GM21786 (cell line): ENCODE results near the gene PSMD13.

Experiments used
- ATAC-seq: cut with Tn5 transposase; IDR thresholded peaks from one replicate; pipeline ENCODE4 v1.9.1; 2021; ENCODE audit not compliant: unreplicated experiment

Gene PSMD13

DNA sequence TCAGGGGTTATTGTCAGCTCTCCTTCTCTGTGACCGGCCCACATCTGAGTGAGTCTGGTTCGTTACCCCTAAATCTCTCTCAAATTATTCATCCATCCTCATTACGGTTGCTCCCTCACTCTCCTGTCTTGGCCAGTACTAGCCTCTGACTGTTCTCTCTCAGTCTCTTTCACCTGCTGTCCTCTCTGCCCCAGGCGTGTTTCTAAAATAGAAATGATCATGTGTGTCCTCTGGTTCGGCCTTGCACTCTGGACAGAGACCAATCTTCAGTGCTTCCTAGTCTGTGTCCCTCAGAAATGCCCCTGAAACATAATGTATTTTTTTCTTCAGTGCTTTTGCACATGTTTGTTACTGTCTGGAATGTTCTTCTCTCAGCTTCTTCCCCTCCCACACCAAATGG lies 4.9 kb downstream of the PSMD13 start:
- no peak for ATAC-seq

GRCh38 chr11:244376-244775 lies 7.6 kb downstream of the PSMD13 start:
- ATAC-seq, result no peak

GRCh38 chr11:249062-249461 lies 12.3 kb downstream of the PSMD13 start:
- ATAC-seq, result no peak

GRCh38 chr11:250274-250673 lies 13.5 kb downstream of the PSMD13 start:
- no peak for ATAC-seq

- ATAC-seq, result no peak
Observed at GRCh38 chr11:250740-251299, 14.0 kb downstream of the PSMD13 start.

DNA sequence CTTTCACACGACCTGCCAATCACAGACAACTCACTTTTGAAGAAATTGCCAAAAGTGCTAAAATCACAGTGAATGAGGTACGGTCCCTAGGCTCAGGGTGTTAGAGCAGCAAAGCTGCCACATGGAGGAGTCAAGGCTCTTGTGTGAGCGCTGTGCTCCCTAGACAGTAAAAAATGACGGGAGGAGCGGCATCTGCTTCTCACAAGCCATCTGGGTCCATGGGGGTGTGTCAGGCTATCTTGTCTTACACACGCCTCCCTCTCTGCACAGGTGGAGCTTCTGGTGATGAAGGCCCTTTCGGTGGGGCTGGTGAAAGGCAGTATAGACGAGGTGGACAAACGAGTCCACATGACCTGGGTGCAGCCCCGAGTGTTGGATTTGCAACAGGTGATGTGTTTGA lies 14.8 kb downstream of the PSMD13 start:
- no peak for ATAC-seq

GRCh38 chr11:252666-253065 lies 15.9 kb downstream of the PSMD13 start:
- ATAC-seq, result no peak

DNA sequence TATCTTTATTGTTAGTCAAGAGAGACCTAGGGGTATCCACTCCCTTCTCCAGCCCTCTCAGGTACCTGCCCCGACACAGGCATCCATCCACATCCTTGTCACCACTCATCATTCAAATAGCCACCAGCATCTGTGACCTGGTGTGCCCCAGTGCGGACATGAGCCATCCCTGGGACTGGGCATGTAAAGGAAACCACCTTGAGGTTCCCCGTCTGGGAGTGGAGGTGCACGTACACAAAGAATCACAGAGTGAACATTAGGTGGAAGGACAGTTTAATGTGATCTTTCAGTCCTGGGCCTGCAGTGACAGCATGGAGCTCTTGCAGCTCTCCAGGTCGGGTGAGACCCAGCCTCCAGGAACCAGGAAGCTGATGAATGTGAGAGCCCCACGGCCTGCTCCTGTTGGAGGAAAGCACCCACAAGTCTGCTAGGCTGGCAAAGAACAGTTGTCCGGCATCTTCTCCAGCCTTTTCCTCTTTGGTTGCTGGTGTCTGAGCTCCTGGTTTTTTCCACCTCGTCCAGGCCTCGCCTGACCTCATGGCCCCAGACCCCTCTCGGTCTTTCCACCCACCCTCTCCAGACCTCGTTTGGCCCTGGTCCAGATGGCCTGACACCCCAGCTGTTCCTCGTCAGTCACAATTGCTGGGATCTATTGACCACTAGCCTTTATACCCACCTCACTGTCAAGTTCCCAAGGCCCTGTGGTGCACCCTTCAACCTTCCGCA lies 16.5 kb downstream of the PSMD13 start:
- no peak for ATAC-seq

DNA sequence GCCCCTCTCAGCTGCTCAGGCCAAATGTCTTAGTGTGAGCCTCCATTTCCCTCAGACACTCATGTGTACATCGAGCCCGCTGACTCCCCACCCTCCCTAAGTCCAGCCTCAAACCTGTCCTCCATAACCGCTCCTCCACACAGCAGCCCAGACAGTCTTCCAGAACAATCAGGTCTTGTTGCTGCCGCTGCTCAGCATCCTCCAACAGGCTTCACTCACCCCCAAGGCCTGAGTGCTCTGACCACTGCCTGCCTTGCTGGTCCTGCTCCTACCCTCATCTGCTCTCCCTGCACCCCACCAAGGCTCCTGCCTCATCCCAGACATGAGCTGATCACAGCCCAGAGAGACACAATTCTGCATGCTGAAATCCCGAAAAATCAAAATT lies 17.1 kb downstream of the PSMD13 start:
- ATAC-seq, result no peak

GRCh38 chr11:255176-255575 lies 18.4 kb downstream of the PSMD13 start:
- no peak for ATAC-seq

DNA sequence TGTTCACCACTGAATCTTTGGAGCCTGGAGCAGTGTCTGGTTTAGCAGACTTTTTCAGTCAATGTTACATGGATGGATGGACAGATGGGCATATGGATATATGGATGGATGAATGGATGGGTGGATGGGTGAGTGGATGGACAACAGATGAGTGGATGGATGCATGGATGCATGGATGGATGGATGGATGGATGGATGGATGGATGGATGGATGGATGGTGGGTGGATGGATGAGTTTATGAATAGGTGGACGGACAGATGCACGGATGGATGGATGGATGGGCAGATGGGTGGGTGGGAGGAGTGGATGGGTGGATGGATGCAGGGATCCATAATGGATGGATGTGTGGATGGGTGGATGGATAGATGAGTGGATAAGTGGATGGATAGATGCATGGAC lies 19.0 kb downstream of the PSMD13 start:
- no peak for ATAC-seq

GRCh38 chr11:256952-257737 lies 20.4 kb downstream of the PSMD13 start:
- no peak for ATAC-seq

- no peak for ATAC-seq
Observed at GRCh38 chr11:257766-258493, 21.2 kb downstream of the PSMD13 start.

GRCh38 chr11:259413-259812 lies 22.6 kb downstream of the PSMD13 start:
- no peak for ATAC-seq

- ATAC-seq, result no peak
Observed at GRCh38 chr11:261624-262023, 24.8 kb downstream of the PSMD13 start.

- no peak for ATAC-seq
Observed at GRCh38 chr11:266676-267439, 30.1 kb downstream of the PSMD13 start.

DNA sequence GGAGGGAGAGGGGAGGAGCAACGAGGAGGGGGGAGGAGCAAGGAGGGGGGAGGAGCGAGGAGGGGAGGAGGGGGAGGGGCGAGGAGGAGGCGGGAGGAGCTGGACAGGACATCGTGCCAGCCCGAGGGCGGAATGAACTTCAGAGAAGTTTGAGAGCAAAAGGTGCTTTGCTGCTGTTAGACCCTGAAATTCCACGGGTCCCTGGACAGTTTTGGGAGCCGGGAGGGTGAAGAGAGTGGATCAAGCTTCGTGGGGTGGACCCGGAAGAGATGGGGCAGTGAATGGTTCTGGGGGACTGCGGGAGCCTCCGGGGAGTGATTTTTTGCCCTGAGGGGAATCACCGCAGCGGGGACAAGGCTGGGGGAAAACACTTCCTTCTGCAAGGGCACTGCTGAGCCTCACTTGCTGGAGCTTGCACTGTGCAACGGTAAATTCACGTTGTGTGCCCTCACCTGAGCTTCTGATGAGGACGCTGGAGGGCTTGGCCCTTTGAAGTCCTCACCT lies 30.8 kb downstream of the PSMD13 start:
- peak; percentile 30 for ATAC-seq

DNA sequence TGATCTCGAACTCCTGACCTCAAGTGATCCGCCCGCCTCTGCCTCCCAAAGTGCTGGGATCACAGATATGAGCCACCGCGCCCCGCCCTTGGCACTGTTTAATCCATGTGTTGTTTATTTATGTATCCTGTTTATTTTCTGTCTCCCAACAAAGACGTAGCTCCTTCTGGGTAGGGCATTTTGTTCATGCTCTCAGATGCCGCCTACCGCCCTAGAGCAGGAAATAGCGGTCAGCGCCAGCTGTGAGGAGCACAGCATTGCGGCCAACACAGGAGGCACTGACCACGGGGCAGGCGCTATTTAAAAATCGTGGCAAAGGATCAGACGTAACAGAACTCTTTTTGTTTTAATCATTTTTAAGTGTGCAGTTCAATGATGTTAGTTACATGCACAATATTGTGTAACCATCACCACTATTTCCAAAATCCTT lies 32.0 kb downstream of the PSMD13 start:
- peak; percentile 51 for ATAC-seq

DNA sequence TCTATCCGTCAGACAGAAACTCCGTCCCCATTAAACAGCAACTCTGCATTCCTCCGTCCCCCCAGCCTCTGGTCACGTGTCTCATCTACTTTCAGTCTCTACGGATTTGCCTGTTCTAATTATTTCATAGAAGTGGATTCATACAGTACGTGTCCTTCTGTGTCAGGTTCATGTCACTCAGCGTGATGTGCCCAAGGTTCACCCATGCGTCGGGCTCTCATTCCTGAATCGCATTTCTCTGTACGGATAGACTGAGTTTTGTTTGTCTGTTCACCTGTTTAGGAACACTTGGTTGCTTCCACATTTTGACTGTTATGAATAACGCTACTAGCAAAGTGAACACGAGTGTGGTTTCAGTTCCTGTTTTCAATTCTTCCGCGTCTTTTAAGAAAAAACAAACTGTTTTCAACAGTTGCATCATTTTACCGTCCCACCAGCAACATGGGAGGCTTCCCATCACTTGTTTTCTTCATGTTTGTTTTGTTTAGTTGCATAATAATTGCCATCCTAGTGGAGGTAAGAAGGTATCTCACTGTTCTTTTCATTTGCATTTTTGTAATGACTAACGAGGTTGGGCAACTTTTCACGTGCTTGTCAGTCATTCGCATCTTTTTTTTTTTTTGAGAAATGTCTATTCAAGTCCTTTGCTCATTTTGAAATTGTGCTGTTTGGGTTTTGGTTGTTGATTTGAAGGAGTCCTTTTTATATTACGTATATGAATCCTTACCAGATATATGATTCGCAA lies 32.5 kb downstream of the PSMD13 start:
- ATAC-seq, result peak; percentile 66
